Neural progenitor cell (in vitro differentiated cells): ENCODE data around the gene KLF18.

Experiments used
- EZH2 ChIP-seq: fragments of 200-600 bp; sonication (generic); IDR thresholded peaks from 2 replicates; pipeline ENCODE4 v1.6.1; 2017; ENCODE audit warnings: antibody characterized with exemption, mild to moderate bottlenecking, moderate library complexity
- EZH2phosphoT487 ChIP-seq: fragments of 200-600 bp; sonication (generic); IDR thresholded peaks from 2 replicates; pipeline ENCODE4 v1.6.1; 2017; ENCODE audit warnings: antibody characterized with exemption
- TF ChIP-seq, protein P1 (sequence below): fragments of 200-600 bp; sonication (generic); IDR thresholded peaks from 2 replicates; pipeline ENCODE4 v1.5.1; 2017; ENCODE audit warnings: antibody characterized with exemption, mild to moderate bottlenecking

GRCh38 chr1:44112486-44112885 is 28.9 kb downstream of the KLF18 start:
- TF ChIP-seq, protein P1, sequence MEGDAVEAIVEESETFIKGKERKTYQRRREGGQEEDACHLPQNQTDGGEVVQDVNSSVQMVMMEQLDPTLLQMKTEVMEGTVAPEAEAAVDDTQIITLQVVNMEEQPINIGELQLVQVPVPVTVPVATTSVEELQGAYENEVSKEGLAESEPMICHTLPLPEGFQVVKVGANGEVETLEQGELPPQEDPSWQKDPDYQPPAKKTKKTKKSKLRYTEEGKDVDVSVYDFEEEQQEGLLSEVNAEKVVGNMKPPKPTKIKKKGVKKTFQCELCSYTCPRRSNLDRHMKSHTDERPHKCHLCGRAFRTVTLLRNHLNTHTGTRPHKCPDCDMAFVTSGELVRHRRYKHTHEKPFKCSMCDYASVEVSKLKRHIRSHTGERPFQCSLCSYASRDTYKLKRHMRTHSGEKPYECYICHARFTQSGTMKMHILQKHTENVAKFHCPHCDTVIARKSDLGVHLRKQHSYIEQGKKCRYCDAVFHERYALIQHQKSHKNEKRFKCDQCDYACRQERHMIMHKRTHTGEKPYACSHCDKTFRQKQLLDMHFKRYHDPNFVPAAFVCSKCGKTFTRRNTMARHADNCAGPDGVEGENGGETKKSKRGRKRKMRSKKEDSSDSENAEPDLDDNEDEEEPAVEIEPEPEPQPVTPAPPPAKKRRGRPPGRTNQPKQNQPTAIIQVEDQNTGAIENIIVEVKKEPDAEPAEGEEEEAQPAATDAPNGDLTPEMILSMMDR, result no peak
- TF ChIP-seq EZH2 (no peak), EZH2phosphoT487 (no peak)
